ENCODE results near the gene PHGDH.

The PHGDH gene

GRCh38 chr1:119791377-119791776 lies 79.6 kb downstream of the PHGDH start:
- no peak for DNase-seq (ENCODE audit: low read depth)
